RWPE2 (cell line): Measurements from ENCODE around the gene REV1.

Experiments used
- ATAC-seq: fragments of 200-7000 bp; cut with Tn5 transposase; 3 replicates; pipeline ENCODE4 v1.9.1; 2021; ENCODE audit warnings: low read depth
- DNase-seq: peaks from one replicate; pipeline ENCODE4 v3.0.0-alpha.2; 2020; ENCODE audit warnings: low spot score
- H3K27ac ChIP-seq: fragments of 450-650 bp; 2 replicates; pipeline ENCODE4 v1.5.1; 2017; ENCODE audit warnings: mild to moderate bottlenecking; ENCODE audit not compliant: poor library complexity, severe bottlenecking
- H3K27me3 ChIP-seq: fragments of 250-450 bp; sonication (Bioruptor Pico); 2 replicates; pipeline ENCODE4 v1.5.1; 2021; ENCODE audit warnings: mild to moderate bottlenecking, moderate library complexity; ENCODE audit not compliant: insufficient read depth, poor library complexity, severe bottlenecking
- H3K36me3 ChIP-seq: fragments of 250-450 bp; sonication (Bioruptor Pico); 2 replicates; pipeline ENCODE4 v1.5.1; 2020; ENCODE audit warnings: low read depth, mild to moderate bottlenecking, moderate library complexity
- H3K4me1 ChIP-seq: fragments of 250-450 bp; sonication (Bioruptor Pico); 2 replicates; pipeline ENCODE4 v1.5.1; 2021; ENCODE audit warnings: mild to moderate bottlenecking, moderate library complexity; ENCODE audit not compliant: insufficient read depth, poor library complexity, severe bottlenecking
- H3K4me3 ChIP-seq: fragments of 250-450 bp; sonication (Bioruptor Pico); 2 replicates; pipeline ENCODE4 v1.5.1; 2021; ENCODE audit warnings: mild to moderate bottlenecking, moderate library complexity; ENCODE audit not compliant: severe bottlenecking
- H3K9me3 ChIP-seq: fragments of 250-450 bp; sonication (Bioruptor Pico); 2 replicates; pipeline ENCODE4 v1.5.1; 2021; ENCODE audit warnings: mild to moderate bottlenecking, moderate library complexity; ENCODE audit not compliant: severe bottlenecking
- TF ChIP-seq, protein P1 (sequence below): fragments of 450-650 bp; IDR thresholded peaks from one replicate; pipeline ENCODE4 v1.5.1; 2017; ENCODE audit warnings: mild to moderate bottlenecking, moderate library complexity; ENCODE audit not compliant: poor library complexity, severe bottlenecking

The REV1 gene

GRCh38 chr2:99489761-99490622 lies at the start of gene REV1:
Gene REV1 (minus strand): TSS chr2:99490017. CDS start chr2:99464975, 25,042 bp downstream.
- DNase-seq (peak; percentile 89), ATAC-seq (peak; percentile 80)
- H3K27ac ChIP-seq: peak within 1 kb of the TSS; percentile 84
- no peaks in the 10 kb centered on the region for H3K27me3 ChIP-seq
- peaks cover 12% of the 10 kb centered on the region for H3K36me3 ChIP-seq
- H3K4me3 ChIP-seq: peak within 1 kb of the TSS; percentile 57
- H3K4me1 ChIP-seq: peaks cover 27% of the 10 kb centered on the region
- H3K9me3 ChIP-seq: no peaks in the 10 kb centered on the region
- TF ChIP-seq, protein P1, sequence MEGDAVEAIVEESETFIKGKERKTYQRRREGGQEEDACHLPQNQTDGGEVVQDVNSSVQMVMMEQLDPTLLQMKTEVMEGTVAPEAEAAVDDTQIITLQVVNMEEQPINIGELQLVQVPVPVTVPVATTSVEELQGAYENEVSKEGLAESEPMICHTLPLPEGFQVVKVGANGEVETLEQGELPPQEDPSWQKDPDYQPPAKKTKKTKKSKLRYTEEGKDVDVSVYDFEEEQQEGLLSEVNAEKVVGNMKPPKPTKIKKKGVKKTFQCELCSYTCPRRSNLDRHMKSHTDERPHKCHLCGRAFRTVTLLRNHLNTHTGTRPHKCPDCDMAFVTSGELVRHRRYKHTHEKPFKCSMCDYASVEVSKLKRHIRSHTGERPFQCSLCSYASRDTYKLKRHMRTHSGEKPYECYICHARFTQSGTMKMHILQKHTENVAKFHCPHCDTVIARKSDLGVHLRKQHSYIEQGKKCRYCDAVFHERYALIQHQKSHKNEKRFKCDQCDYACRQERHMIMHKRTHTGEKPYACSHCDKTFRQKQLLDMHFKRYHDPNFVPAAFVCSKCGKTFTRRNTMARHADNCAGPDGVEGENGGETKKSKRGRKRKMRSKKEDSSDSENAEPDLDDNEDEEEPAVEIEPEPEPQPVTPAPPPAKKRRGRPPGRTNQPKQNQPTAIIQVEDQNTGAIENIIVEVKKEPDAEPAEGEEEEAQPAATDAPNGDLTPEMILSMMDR: peak; percentile 94

DNA sequence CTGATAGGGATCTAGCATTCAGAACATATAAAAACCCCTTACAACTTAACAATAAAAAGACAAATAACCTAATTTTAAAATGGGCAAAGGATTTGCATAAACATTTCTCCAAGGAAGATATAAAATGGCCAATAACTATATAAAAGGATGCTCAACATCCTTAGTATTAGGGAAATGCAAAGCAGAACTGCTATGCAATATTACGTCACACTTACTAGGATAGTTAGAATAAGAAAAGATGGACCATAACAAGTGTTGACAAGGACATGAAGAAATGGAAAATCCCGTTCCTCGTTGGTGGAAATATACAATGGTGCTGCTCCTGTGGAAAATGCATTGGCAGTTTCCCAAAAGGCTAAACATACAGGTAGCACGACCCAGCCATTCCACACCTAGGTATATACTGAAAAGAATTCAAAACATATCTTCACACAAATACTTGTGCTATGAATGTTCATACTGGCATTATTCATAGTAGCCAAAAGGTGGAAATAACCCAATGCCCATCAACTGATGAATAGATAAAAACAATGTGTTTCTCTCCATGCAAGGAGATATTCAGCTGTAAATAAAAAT lies 48.2 kb upstream of the REV1 start:
- H3K27ac ChIP-seq: no peak overlapping the region
- H3K9me3 ChIP-seq: no peaks in the 10 kb centered on the region
- ATAC-seq: no peak

DNA sequence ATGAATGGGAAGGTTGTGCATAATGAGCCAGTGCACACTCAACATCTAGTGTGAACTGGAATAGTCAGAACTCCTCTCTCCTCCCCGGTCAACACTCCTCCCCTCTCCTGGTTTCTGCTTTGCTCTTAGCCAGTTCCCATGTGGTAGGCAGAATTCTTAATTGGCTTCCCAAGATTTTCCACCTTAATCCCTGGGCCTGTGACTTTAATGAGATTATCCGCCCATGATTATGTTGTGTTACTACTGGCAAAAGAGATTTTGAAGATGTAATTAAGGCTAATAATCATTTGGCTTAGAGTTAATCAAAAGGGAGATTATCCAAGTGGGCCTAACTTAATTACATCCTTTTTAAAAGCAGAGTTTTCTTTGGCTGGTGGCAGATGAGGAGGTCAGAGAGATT lies 34.2 kb upstream of the REV1 start:
- DNase-seq: no peak
- Histone ChIP-seq H3K4me1 (no peaks in the 10 kb centered on the region), H3K4me3 (no peak overlapping the region), H3K27me3 (no peaks in the 10 kb centered on the region), H3K36me3 (no peaks in the 10 kb centered on the region), H3K9me3 (no peaks in the 10 kb centered on the region), H3K27ac (no peak overlapping the region)
- no peak for ATAC-seq
- TF ChIP-seq, protein P1: no peak

More for the DNA sequence above, 48.2 kb upstream of the REV1 start:
- Histone ChIP-seq H3K4me3 (no peak overlapping the region), H3K36me3 (no peaks in the 10 kb centered on the region), H3K27me3 (no peaks in the 10 kb centered on the region), H3K4me1 (no peaks in the 10 kb centered on the region)
- TF ChIP-seq, protein P1: no peak
- no peak for DNase-seq

DNA sequence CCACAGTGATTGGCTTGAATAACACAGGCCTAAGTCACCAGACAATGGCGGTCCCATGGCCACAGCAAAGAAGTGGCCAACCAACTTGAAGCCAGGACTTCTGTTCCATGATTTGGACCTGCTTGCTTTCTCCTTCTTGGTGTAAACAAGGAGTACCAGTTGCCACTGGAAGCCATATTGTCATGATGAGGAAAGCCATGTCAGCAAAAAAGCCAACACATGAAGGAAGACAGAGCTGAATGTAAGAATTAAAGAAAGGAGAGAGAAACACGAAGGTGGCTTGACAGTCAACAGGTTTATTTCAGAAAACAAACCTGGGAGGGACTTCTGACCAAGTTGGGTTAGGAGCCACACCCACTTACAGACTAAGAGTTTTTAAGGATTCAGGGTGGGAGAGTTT lies 32.3 kb upstream of the REV1 start:
- Histone ChIP-seq H3K9me3 (no peaks in the 10 kb centered on the region), H3K27ac (no peak overlapping the region), H3K4me1 (no peaks in the 10 kb centered on the region), H3K27me3 (no peaks in the 10 kb centered on the region), H3K4me3 (no peak overlapping the region), H3K36me3 (no peaks in the 10 kb centered on the region)
- no peak for DNase-seq
- TF ChIP-seq, protein P1: no peak
- no peak for ATAC-seq

- Histone ChIP-seq H3K4me1 (no peaks in the 10 kb centered on the region), H3K27me3 (no peaks in the 10 kb centered on the region), H3K9me3 (no peaks in the 10 kb centered on the region), H3K4me3 (no peak overlapping the region), H3K36me3 (no peaks in the 10 kb centered on the region), H3K27ac (no peak overlapping the region)
- TF ChIP-seq, protein P1: no peak
- DNase-seq: no peak
- no peak for ATAC-seq
These were observed 31.0 kb upstream of the REV1 start for GRCh38 chr2:99520813-99521212.
